Tibial nerve (tissue), 4 donors: Measurements from ENCODE around the gene ABI3BP.

Experiments used
- CTCF ChIP-seq, 5 experiments: fragments of 200-600 bp in 3 of 5; fragments of 450-650 bp in 2 of 5; sonication (generic) in 3 of 5; IDR thresholded peaks; one replicate each; pipeline ENCODE4 v1.5.1; 2016 to 2019; ENCODE audit warnings: antibody characterized with exemption in 5 of 5, mild to moderate bottlenecking in 3 of 5, moderate library complexity in 2 of 5
- EP300 ChIP-seq, 2 donors: sonication (generic); formaldehyde crosslinking; IDR thresholded peaks; one replicate each; pipeline ENCODE4 v1.6.1; 2017; ENCODE audit warnings: antibody characterized with exemption in 2 of 2, mild to moderate bottlenecking in 1 of 2
- POLR2A ChIP-seq, 2 donors: fragments of 450-650 bp; IDR thresholded peaks; one replicate each; pipeline ENCODE4 v1.6.1; 2017; ENCODE audit warnings: antibody characterized with exemption in 2 of 2, mild to moderate bottlenecking in 2 of 2, moderate library complexity in 2 of 2

- TF ChIP-seq CTCF (IDR thresholded peaks at IDR 0.05) = no peak
- no peak for TF ChIP-seq POLR2A (IDR thresholded peaks at IDR 0.05)
- no peak for TF ChIP-seq EP300 (IDR thresholded peaks at IDR 0.05)
Observed at GRCh38 chr3:100798012-100798411, 195.2 kb downstream of the ABI3BP start.
